ENCODE data around the gene RAPGEF4.

Gene RAPGEF4

GRCh38 chr2:172842511-172843265 lies 107.0 kb downstream of the RAPGEF4 start:
- H2AK5ac ChIP-seq (ENCODE audit: low read depth, low read length) = no peak overlapping the region
- no peak overlapping the region for H3K4ac ChIP-seq (ENCODE audit: low read length)
- H2BK120ac ChIP-seq (ENCODE audit: low read depth, low read length) = no peak overlapping the region
- no peak overlapping the region for H3K4me2 ChIP-seq (ENCODE audit: insufficient read depth, low read length, poor library complexity, severe bottlenecking)
- H3K23ac ChIP-seq (ENCODE audit: low read depth, low read length, poor library complexity) = no peak overlapping the region
- no peak overlapping the region for H4K8ac ChIP-seq (ENCODE audit: low read depth, low read length)
- no peak overlapping the region for H3K4me3 ChIP-seq (ENCODE audit: low read length in 2 of 2)
- no peak overlapping the region for H2BK12ac ChIP-seq (ENCODE audit: low read length)
- H2AFZ ChIP-seq (ENCODE audit: low read length) = no peak overlapping the region
- H3K79me1 ChIP-seq (ENCODE audit: low read depth, low read length) = no peaks in the 10 kb centered on the region
- no peaks in the 10 kb centered on the region for H3K4me1 ChIP-seq (ENCODE audit: control insufficient read depth in 2 of 2, insufficient read depth in 1 of 2, low read depth in 1 of 2, low read length in 2 of 2)
- no peak overlapping the region for H4K91ac ChIP-seq (ENCODE audit: low read depth, low read length, poor library complexity)
- no peaks in the 10 kb centered on the region for H3K36me3 ChIP-seq (replicated peaks in 1 of 2; ENCODE audit: control insufficient read depth in 2 of 2, insufficient read depth in 2 of 2, low read length in 2 of 2)
- no peaks in the 10 kb centered on the region for H3K27me3 ChIP-seq (ENCODE audit: control insufficient read depth in 3 of 3, insufficient read depth in 3 of 3, low read depth in 1 of 3, low read length in 3 of 3)
- H3K9ac ChIP-seq (ENCODE audit: low read depth, low read length, poor library complexity) = no peak overlapping the region
- no peak overlapping the region for H2BK5ac ChIP-seq (ENCODE audit: low read length)
- no peaks in the 10 kb centered on the region for H3K9me3 ChIP-seq (replicated peaks in 1 of 2; ENCODE audit: control insufficient read depth in 2 of 2, insufficient read depth in 1 of 2, low read depth in 1 of 2, low read length in 2 of 2)
- H2BK15ac ChIP-seq (ENCODE audit: low read length) = no peak overlapping the region
- no peak overlapping the region for H3K18ac ChIP-seq (ENCODE audit: low read length)
- WGBS, 2 donors (ENCODE audit: extremely low coverage in 2 of 2, insufficient read length in 2 of 2, insufficient replicate concordance in 1 of 2) = no CpG with 5 or more reads among the region's 5 CpGs
- H3K14ac ChIP-seq (ENCODE audit: low read length) = no peak overlapping the region
- no peak overlapping the region for H3K27ac ChIP-seq (replicated peaks; ENCODE audit: low read length)
- no peak for DNase-seq (ENCODE audit: low spot score)

GRCh38 chr2:172843266-172843582 lies 107.6 kb downstream of the RAPGEF4 start:
- no peak overlapping the region for H3K27ac ChIP-seq (replicated peaks; ENCODE audit: low read length)
- no peaks in the 10 kb centered on the region for H3K4me1 ChIP-seq (ENCODE audit: control insufficient read depth in 2 of 2, insufficient read depth in 1 of 2, low read depth in 1 of 2, low read length in 2 of 2)
- no peak overlapping the region for H3K4ac ChIP-seq (ENCODE audit: low read length)
- no peak overlapping the region for H2BK12ac ChIP-seq (ENCODE audit: low read length)
- no peak overlapping the region for H2AK5ac ChIP-seq (ENCODE audit: low read depth, low read length)
- no peaks in the 10 kb centered on the region for H3K36me3 ChIP-seq (replicated peaks in 1 of 2; ENCODE audit: control insufficient read depth in 2 of 2, insufficient read depth in 2 of 2, low read length in 2 of 2)
- no peak overlapping the region for H3K23ac ChIP-seq (ENCODE audit: low read depth, low read length, poor library complexity)
- H3K9me3 ChIP-seq (replicated peaks in 1 of 2; ENCODE audit: control insufficient read depth in 2 of 2, insufficient read depth in 1 of 2, low read depth in 1 of 2, low read length in 2 of 2) = no peaks in the 10 kb centered on the region
- H2AFZ ChIP-seq (ENCODE audit: low read length) = no peak overlapping the region
- no peak overlapping the region for H3K4me2 ChIP-seq (ENCODE audit: insufficient read depth, low read length, poor library complexity, severe bottlenecking)
- H3K79me1 ChIP-seq (ENCODE audit: low read depth, low read length) = no peaks in the 10 kb centered on the region
- WGBS, 2 donors (ENCODE audit: extremely low coverage in 2 of 2, insufficient read length in 2 of 2, insufficient replicate concordance in 1 of 2) = no CpG with 5 or more reads among the region's 1 CpG
- no peak overlapping the region for H2BK15ac ChIP-seq (ENCODE audit: low read length)
- H2BK120ac ChIP-seq (ENCODE audit: low read depth, low read length) = no peak overlapping the region
- no peaks in the 10 kb centered on the region for H3K27me3 ChIP-seq (ENCODE audit: control insufficient read depth in 3 of 3, insufficient read depth in 3 of 3, low read depth in 1 of 3, low read length in 3 of 3)
- no peak for DNase-seq (ENCODE audit: low spot score)
- H4K8ac ChIP-seq (ENCODE audit: low read depth, low read length) = no peak overlapping the region
- H3K4me3 ChIP-seq (ENCODE audit: low read length in 2 of 2) = no peak overlapping the region
- H2BK5ac ChIP-seq (ENCODE audit: low read length) = no peak overlapping the region
- H3K14ac ChIP-seq (ENCODE audit: low read length) = no peak overlapping the region
- H4K91ac ChIP-seq (ENCODE audit: low read depth, low read length, poor library complexity) = no peak overlapping the region
- no peak overlapping the region for H3K18ac ChIP-seq (ENCODE audit: low read length)
- H3K9ac ChIP-seq (ENCODE audit: low read depth, low read length, poor library complexity) = no peak overlapping the region

- Histone ChIP-seq H2AK5ac (ENCODE audit: low read depth, low read length) (no peak overlapping the region), H3K9ac (ENCODE audit: low read depth, low read length, poor library complexity) (no peak overlapping the region), H3K36me3 (replicated peaks in 1 of 2; ENCODE audit: control insufficient read depth in 2 of 2, insufficient read depth in 2 of 2, low read length in 2 of 2) (no peaks in the 10 kb centered on the region), H2AFZ (ENCODE audit: low read length) (no peak overlapping the region), H3K27ac (replicated peaks; ENCODE audit: low read length) (no peak overlapping the region), H3K23ac (ENCODE audit: low read depth, low read length, poor library complexity) (no peak overlapping the region), H2BK120ac (ENCODE audit: low read depth, low read length) (no peak overlapping the region), H3K27me3 (ENCODE audit: control insufficient read depth in 3 of 3, insufficient read depth in 3 of 3, low read depth in 1 of 3, low read length in 3 of 3) (no peaks in the 10 kb centered on the region), H2BK5ac (ENCODE audit: low read length) (no peak overlapping the region), H3K9me3 (replicated peaks in 1 of 2; ENCODE audit: control insufficient read depth in 2 of 2, insufficient read depth in 1 of 2, low read depth in 1 of 2, low read length in 2 of 2) (no peaks in the 10 kb centered on the region), H3K4me3 (ENCODE audit: low read length in 2 of 2) (no peak overlapping the region), H4K91ac (ENCODE audit: low read depth, low read length, poor library complexity) (no peak overlapping the region), H3K18ac (ENCODE audit: low read length) (no peak overlapping the region), H3K4me1 (ENCODE audit: control insufficient read depth in 2 of 2, insufficient read depth in 1 of 2, low read depth in 1 of 2, low read length in 2 of 2) (no peaks in the 10 kb centered on the region), H3K79me1 (ENCODE audit: low read depth, low read length) (no peaks in the 10 kb centered on the region), H2BK12ac (ENCODE audit: low read length) (no peak overlapping the region), H2BK15ac (ENCODE audit: low read length) (no peak overlapping the region), H3K14ac (ENCODE audit: low read length) (no peak overlapping the region), H3K4me2 (ENCODE audit: insufficient read depth, low read length, poor library complexity, severe bottlenecking) (no peak overlapping the region), H4K8ac (ENCODE audit: low read depth, low read length) (no peak overlapping the region), H3K4ac (ENCODE audit: low read length) (no peak overlapping the region)
- no peak for DNase-seq (ENCODE audit: low spot score)
- no CpG with 5 or more reads among the region's 6 CpGs for WGBS, 2 donors (ENCODE audit: extremely low coverage in 2 of 2, insufficient read length in 2 of 2, insufficient replicate concordance in 1 of 2)
Observed at GRCh38 chr2:172843902-172844715, 108.5 kb downstream of the RAPGEF4 start.

GRCh38 chr2:172845028-172845630 lies 109.5 kb downstream of the RAPGEF4 start:
- no CpG with 5 or more reads among the region's 2 CpGs for WGBS, 2 donors (ENCODE audit: extremely low coverage in 2 of 2, insufficient read length in 2 of 2, insufficient replicate concordance in 1 of 2)
- no peak overlapping the region for H3K9ac ChIP-seq (ENCODE audit: low read depth, low read length, poor library complexity)

More at GRCh38 chr2:172845028-172845630, 109.5 kb downstream of the RAPGEF4 start:
- H3K4me1 ChIP-seq (ENCODE audit: control insufficient read depth in 2 of 2, insufficient read depth in 1 of 2, low read depth in 1 of 2, low read length in 2 of 2) = no peaks in the 10 kb centered on the region
- no peak overlapping the region for H3K4me2 ChIP-seq (ENCODE audit: insufficient read depth, low read length, poor library complexity, severe bottlenecking)
- no peak overlapping the region for H4K91ac ChIP-seq (ENCODE audit: low read depth, low read length, poor library complexity)
- no peaks in the 10 kb centered on the region for H3K9me3 ChIP-seq (replicated peaks in 1 of 2; ENCODE audit: control insufficient read depth in 2 of 2, insufficient read depth in 1 of 2, low read depth in 1 of 2, low read length in 2 of 2)
- H3K27ac ChIP-seq (replicated peaks; ENCODE audit: low read length) = no peak overlapping the region
- no peak overlapping the region for H2BK120ac ChIP-seq (ENCODE audit: low read depth, low read length)
- H3K18ac ChIP-seq (ENCODE audit: low read length) = no peak overlapping the region
- no peak overlapping the region for H2BK5ac ChIP-seq (ENCODE audit: low read length)
- no peak overlapping the region for H2AFZ ChIP-seq (ENCODE audit: low read length)
- no peaks in the 10 kb centered on the region for H3K36me3 ChIP-seq (replicated peaks in 1 of 2; ENCODE audit: control insufficient read depth in 2 of 2, insufficient read depth in 2 of 2, low read length in 2 of 2)
- no peak overlapping the region for H3K4me3 ChIP-seq (ENCODE audit: low read length in 2 of 2)
- no peak for DNase-seq (ENCODE audit: low spot score)
- H2AK5ac ChIP-seq (ENCODE audit: low read depth, low read length) = no peak overlapping the region
- H3K14ac ChIP-seq (ENCODE audit: low read length) = no peak overlapping the region
- H3K79me1 ChIP-seq (ENCODE audit: low read depth, low read length) = no peaks in the 10 kb centered on the region
- H3K23ac ChIP-seq (ENCODE audit: low read depth, low read length, poor library complexity) = no peak overlapping the region
- no peak overlapping the region for H4K8ac ChIP-seq (ENCODE audit: low read depth, low read length)
- H2BK15ac ChIP-seq (ENCODE audit: low read length) = no peak overlapping the region
- no peaks in the 10 kb centered on the region for H3K27me3 ChIP-seq (ENCODE audit: control insufficient read depth in 3 of 3, insufficient read depth in 3 of 3, low read depth in 1 of 3, low read length in 3 of 3)
- no peak overlapping the region for H3K4ac ChIP-seq (ENCODE audit: low read length)
- H2BK12ac ChIP-seq (ENCODE audit: low read length) = no peak overlapping the region
